ENCODE data around the gene SLC39A5. TPM values are rescaled to one million over a fixed set of nuclear protein-coding genes. Genes with fewer than 3 reads are reported as not detected.

The SLC39A5 gene
- total and polyA plus RNA-seq, 2 of the 13 experiments (the other 11 are each of a cell fraction or from before 2014, with no cell fraction given) = 59.7 to 101 TPM

- no peak for FAIRE-seq
- peaks cover 10% of the 10 kb centered on the region for H3K79me2 ChIP-seq (ENCODE audit: insufficient read depth, low read length)
- peaks cover 17% of the 10 kb centered on the region for H3K4me1 ChIP-seq (ENCODE audit: insufficient read depth, low read length)
- DNase-seq (ENCODE audit: low spot score) = no peak
- WGBS (ENCODE audit: low lambda C conversion rate) = 90% methylated on average over 3 of the region's 3 CpGs
- H4K20me1 ChIP-seq (ENCODE audit: insufficient read depth, low read length) = no peaks in the 10 kb centered on the region
- H2AFZ ChIP-seq (ENCODE audit: low read length) = no peak overlapping the region
- H3K9ac ChIP-seq (ENCODE audit: insufficient read depth, low read depth, low read length) = no peak overlapping the region
- H3K4me2 ChIP-seq (ENCODE audit: low read depth, low read length) = no peak overlapping the region
- CTCF ChIA-PET (ENCODE audit: low intra/inter-chr PET ratio, low total read pairs) = no interaction called here
- no peaks in the 10 kb centered on the region for H3K27me3 ChIP-seq (ENCODE audit: control insufficient read depth in 1 of 2, insufficient read depth in 2 of 2, low read length in 2 of 2)
- BruUV-seq (replicated peaks) = no TSS peak
- in situ Hi-C loops (cut with HindIII; ENCODE audit: extremely low pct_ligation_motif_present, low pct_unique_long_range_greater_than_20kb) (no loop called here), intact Hi-C loops (cut with micrococcal nuclease; ENCODE audit: unreplicated experiment) (no loop called here)
- TF ChIP-seq MNT (IDR thresholded peaks at IDR 0.05) = peak; percentile 51; the same call in 1 of the 2 replicates
- no peak for TF ChIP-seq ZNF276 (CRISPR knock-in tag; IDR thresholded peaks at IDR 0.05; ENCODE audit: low read depth)
- no peak overlapping the region for H3K27ac ChIP-seq (ENCODE audit: extremely low read length, insufficient read depth, low read length)
- no peak for ATAC-seq
- H3K4me3 ChIP-seq (replicated peaks in 1 of 3; ENCODE audit: insufficient read depth in 1 of 3, low read depth in 2 of 3, low read length in 3 of 3) = no peak overlapping the region
- peaks cover 31 to 55% of the 10 kb centered on the region in 2 experiments for H3K36me3 ChIP-seq (replicated peaks in 1 of 2; ENCODE audit: control insufficient read depth in 1 of 2, insufficient read depth in 2 of 2, low read length in 2 of 2)
- POLR2A ChIA-PET = interaction anchor here (1.4 kb wide), 1 partner anchor 21 kb away, joined by 4 read pairs; no protein-coding TSS in a partner anchor
- H3K9me3 ChIP-seq (ENCODE audit: low read length) = no peaks in the 10 kb centered on the region
These were observed 22.8 kb downstream of the SLC39A5 start for GRCh38 chr12:56252649-56253048.

GRCh38 chr12:56253091-56253490 lies 23.2 kb downstream of the SLC39A5 start:
- H3K4me1 ChIP-seq (ENCODE audit: insufficient read depth, low read length) = peaks cover 17% of the 10 kb centered on the region
- in situ Hi-C loops (cut with HindIII; ENCODE audit: extremely low pct_ligation_motif_present, low pct_unique_long_range_greater_than_20kb) (no loop called here), intact Hi-C loops (cut with micrococcal nuclease; ENCODE audit: unreplicated experiment) (no loop called here)
- no peak overlapping the region for H3K27ac ChIP-seq (ENCODE audit: extremely low read length, insufficient read depth, low read length)
- no peak overlapping the region for H3K4me3 ChIP-seq (replicated peaks in 1 of 3; ENCODE audit: insufficient read depth in 1 of 3, low read depth in 2 of 3, low read length in 3 of 3)
- H4K20me1 ChIP-seq (ENCODE audit: insufficient read depth, low read length) = no peaks in the 10 kb centered on the region
- peaks cover 10% of the 10 kb centered on the region for H3K79me2 ChIP-seq (ENCODE audit: insufficient read depth, low read length)
- TF ChIP-seq ZNF382 (CRISPR knock-in tag; IDR thresholded peaks at IDR 0.05; ENCODE audit: borderline replicate concordance) = no peak
- peak in 1 of 2 experiments; percentile 24; a peak in 1 of 4 replicates for TF ChIP-seq POLR2A (IDR thresholded peaks at IDR 0.05; ENCODE audit: insufficient read depth in 1 of 2, low read depth in 2 of 2, low read length in 2 of 2)
- no peak overlapping the region for H3K9ac ChIP-seq (ENCODE audit: insufficient read depth, low read depth, low read length)
- no peaks in the 10 kb centered on the region for H3K27me3 ChIP-seq (ENCODE audit: control insufficient read depth in 1 of 2, insufficient read depth in 2 of 2, low read length in 2 of 2)
- ATAC-seq (no peak), DNase-seq (ENCODE audit: low spot score) (no peak), FAIRE-seq (no peak)
- 100% methylated on average over 2 of the region's 11 CpGs for WGBS (ENCODE audit: low lambda C conversion rate)
- CTCF ChIA-PET (ENCODE audit: low intra/inter-chr PET ratio, low total read pairs) = no interaction called here
- peaks cover 29 to 50% of the 10 kb centered on the region in 2 experiments for H3K36me3 ChIP-seq (replicated peaks in 1 of 2; ENCODE audit: control insufficient read depth in 1 of 2, insufficient read depth in 2 of 2, low read length in 2 of 2)
- H3K9me3 ChIP-seq (ENCODE audit: low read length) = no peaks in the 10 kb centered on the region
- no peak overlapping the region for H3K4me2 ChIP-seq (ENCODE audit: low read depth, low read length)
- H2AFZ ChIP-seq (ENCODE audit: low read length) = no peak overlapping the region
- POLR2A ChIA-PET = interaction anchor here (1.4 kb wide), 1 partner anchor 22 kb away, joined by 4 read pairs; no protein-coding TSS in a partner anchor
- BruUV-seq (replicated peaks) = no TSS peak

All from HepG2 (cell line).